T-helper 2 cell treated with Interferon-gamma antibody and Interleukin-4, amounts not matched to agents 5 μg/mL and 100 μg/mL, for 36 hours (primary cell): Measurements from ENCODE around the gene ATCAY.
"Not testable (repeated sequence)": the region's sequence is repeated elsewhere in the genome, so short reads cannot be mapped to it uniquely, and the experiment has no call there.

Experiments used
- DNase-seq: peaks from one replicate; pipeline ENCODE4 v3.0.0; 2021; ENCODE audit warnings: low spot score
- H3K27ac Mint-ChIP-seq: one replicate; pipeline ENCODE4 v1.8.0; 2021; ENCODE audit warnings: mild to moderate bottlenecking, mixed read lengths
- H3K27me3 Mint-ChIP-seq: one replicate; pipeline ENCODE4 v1.8.0; 2021; ENCODE audit warnings: low read depth, mixed read lengths
- H3K36me3 Mint-ChIP-seq: one replicate; pipeline ENCODE4 v1.8.0; 2021; ENCODE audit warnings: low read depth, mixed read lengths
- H3K4me1 Mint-ChIP-seq: one replicate; pipeline ENCODE4 v1.8.0; 2021; ENCODE audit warnings: low read depth, mixed read lengths
- H3K4me3 Mint-ChIP-seq: one replicate; pipeline ENCODE4 v1.8.0; 2022; ENCODE audit warnings: mild to moderate bottlenecking, moderate library complexity, mixed read lengths
- H3K9me3 Mint-ChIP-seq: one replicate; pipeline ENCODE4 v1.8.0; 2021; ENCODE audit warnings: mixed read lengths

The ATCAY gene

DNA sequence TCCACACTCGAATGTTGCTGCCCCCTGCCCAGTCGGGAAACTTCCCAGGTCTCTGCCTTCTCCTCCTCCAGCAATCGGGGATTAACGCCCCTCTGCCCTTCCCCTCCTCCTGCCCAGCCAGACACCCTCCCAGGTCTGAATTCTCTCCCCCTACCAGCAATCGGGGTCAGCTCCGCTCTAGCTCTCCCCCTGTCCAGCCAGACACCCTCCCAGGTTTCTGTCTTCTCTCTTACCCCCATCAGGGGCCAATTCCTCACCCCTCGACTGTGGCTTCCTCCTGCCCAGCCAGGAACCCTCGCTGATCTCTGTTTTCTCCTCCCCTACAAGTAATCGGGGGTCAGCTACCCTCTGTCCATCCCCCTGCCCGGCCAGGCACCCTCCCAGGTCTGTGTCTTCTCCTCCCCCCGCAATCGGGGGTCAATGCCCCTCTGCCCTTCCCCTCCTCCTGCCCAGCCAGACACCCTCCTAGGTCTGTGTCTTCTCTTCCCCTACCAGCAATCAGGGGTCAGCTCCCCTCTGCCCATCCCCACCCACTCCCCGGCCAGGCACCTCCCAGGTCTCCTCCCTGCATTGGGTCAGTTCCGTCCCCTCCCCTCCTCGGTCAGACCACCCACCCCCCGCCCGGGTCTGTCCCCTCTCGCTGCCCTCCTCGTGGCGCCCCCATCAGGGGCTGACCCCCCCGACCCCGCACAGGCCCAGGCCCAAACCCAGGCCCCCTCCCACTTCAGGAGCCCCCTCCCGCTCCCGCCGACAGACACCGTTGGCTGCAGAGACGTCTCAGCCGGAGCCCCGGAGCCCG is 12.3 kb upstream of the ATCAY start:
- Mint-ChIP-seq H3K36me3 (peaks cover 3% of the 10 kb centered on the region), H3K27me3 (peaks cover 27% of the 10 kb centered on the region), H3K4me1 (no peaks in the 10 kb centered on the region), H3K4me3 (no peak overlapping the region), H3K9me3 (peaks cover 7% of the 10 kb centered on the region), H3K27ac (no peak overlapping the region)
- DNase-seq, result no peak

- H3K27ac Mint-ChIP-seq, result no peak within 1 kb of the TSS
- peaks cover 3% of the 10 kb centered on the region for H3K36me3 Mint-ChIP-seq
- H3K9me3 Mint-ChIP-seq, result peaks cover 7% of the 10 kb centered on the region
- no peaks in the 10 kb centered on the region for H3K4me1 Mint-ChIP-seq
- peaks cover 27% of the 10 kb centered on the region for H3K27me3 Mint-ChIP-seq
- DNase-seq, result no peak
- H3K4me3 Mint-ChIP-seq, result no peak within 1 kb of the TSS
Observed at GRCh38 chr19:3868770-3869456, 11.6 kb upstream of the ATCAY start, which contains the start of gene ZFR2. Gene ZFR2 (minus strand): TSS chr19:3869038. CDS start chr19:3869017, 21 bp downstream.

- no peak overlapping the region for H3K27ac Mint-ChIP-seq
- peaks cover 12% of the 10 kb centered on the region for H3K27me3 Mint-ChIP-seq
- H3K36me3 Mint-ChIP-seq, result peaks cover 3% of the 10 kb centered on the region
- H3K9me3 Mint-ChIP-seq, result peaks cover 7% of the 10 kb centered on the region
- H3K4me3 Mint-ChIP-seq, result no peak overlapping the region
- no peaks in the 10 kb centered on the region for H3K4me1 Mint-ChIP-seq
- no peak for DNase-seq
Observed at GRCh38 chr19:3873151-3873550, 7.3 kb upstream of the ATCAY start.

DNA sequence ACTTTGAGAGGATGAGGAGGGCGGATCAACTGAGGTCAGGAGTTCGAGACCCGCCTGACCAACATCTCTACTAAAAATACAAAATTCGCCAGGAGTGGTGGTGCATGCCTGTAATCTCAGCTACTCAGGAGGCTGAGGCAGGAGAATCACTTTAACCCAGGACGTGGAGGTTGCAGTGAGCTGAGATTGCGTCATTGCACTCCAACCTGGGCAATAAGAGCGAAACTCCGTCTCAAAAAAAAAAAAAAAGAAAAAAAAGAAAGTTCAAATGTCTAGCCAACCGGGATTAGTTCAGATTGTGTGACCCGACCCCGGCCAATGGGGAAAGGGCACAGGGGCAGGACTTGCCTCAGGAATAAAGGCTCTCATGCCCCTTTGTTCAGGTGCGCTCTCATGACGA is 5.8 kb upstream of the ATCAY start:
- not testable (repeated sequence) for H3K27ac Mint-ChIP-seq, H3K27me3 Mint-ChIP-seq, H3K4me3 Mint-ChIP-seq, H3K36me3 Mint-ChIP-seq, DNase-seq, H3K9me3 Mint-ChIP-seq, H3K4me1 Mint-ChIP-seq

DNA sequence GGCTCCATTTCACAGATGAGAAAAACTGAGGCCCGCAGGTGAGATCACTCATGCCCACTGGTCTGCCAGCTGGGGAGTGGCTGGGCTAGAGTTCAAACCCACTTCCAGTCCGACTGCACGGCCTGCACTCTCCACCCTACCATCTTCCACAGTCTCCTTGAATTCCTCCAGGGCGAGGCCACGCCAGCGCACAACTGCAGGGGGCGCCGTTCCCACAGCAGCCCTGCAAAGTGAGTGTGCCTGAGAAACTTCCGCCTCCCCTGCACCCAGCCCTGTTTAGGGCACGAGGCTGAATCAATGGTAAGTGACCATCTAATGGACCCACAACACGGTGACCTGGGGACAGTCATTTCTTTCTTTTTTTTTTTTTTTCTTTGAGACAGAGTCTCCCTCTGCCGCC is 829 bp upstream of the ATCAY start:
- Mint-ChIP-seq H3K36me3 (no peaks in the 10 kb centered on the region), H3K4me1 (no peaks in the 10 kb centered on the region), H3K27me3 (peaks cover 29% of the 10 kb centered on the region), H3K4me3 (no peak overlapping the region), H3K9me3 (no peaks in the 10 kb centered on the region), H3K27ac (no peak overlapping the region)
- DNase-seq, result no peak

GRCh38 chr19:3881272-3882040 is 971 bp downstream of the ATCAY start:
- Mint-ChIP-seq H3K36me3 (no peaks in the 10 kb centered on the region), H3K4me1 (no peaks in the 10 kb centered on the region), H3K27me3 (peaks cover 29% of the 10 kb centered on the region), H3K9me3 (no peaks in the 10 kb centered on the region), H3K27ac (no peak overlapping the region), H3K4me3 (no peak overlapping the region)
- no peak for DNase-seq

DNA sequence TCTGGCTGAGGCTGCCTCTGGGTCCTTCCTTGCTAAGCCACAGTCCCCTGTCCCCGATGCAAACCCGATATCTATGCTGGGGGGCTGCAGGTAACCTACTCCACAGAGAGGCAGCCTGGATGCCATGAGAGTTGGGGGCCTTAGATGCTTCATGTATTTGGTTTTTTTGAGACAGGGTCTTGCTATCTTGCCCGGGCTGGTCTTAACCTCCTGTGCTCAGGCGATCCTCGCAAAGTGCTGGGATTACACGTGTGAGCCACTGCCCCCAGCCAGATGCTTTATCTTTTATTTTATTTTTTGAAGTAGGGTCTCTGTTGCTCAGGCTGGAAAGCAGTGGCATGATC is 1.5 kb downstream of the ATCAY start:
- Mint-ChIP-seq H3K36me3 (no peaks in the 10 kb centered on the region), H3K27ac (no peak overlapping the region), H3K4me3 (no peak overlapping the region), H3K9me3 (no peaks in the 10 kb centered on the region), H3K27me3 (peaks cover 28% of the 10 kb centered on the region), H3K4me1 (no peaks in the 10 kb centered on the region)
- no peak for DNase-seq

DNA sequence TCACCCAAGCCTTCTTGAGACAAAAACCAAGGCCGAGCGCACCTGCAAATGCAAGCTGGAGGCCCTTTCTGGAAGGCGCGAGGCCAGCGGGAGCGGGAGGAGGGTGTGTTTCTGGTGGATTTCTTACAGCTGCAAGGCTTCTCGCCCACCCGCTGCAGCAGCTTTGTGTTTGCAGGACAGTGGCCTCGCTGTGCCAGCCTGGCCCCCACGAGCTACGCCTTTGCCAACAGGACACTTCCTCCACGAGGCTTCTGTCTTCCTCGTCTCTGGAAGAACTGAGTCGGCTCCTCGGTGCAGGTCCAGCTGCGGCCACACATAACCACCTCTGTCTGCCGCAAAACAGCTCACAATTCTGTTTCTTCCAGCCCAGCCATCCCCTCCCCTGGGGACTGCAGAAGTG is 10.1 kb downstream of the ATCAY start:
- Mint-ChIP-seq H3K27me3 (no peaks in the 10 kb centered on the region), H3K4me3 (no peak overlapping the region), H3K36me3 (no peaks in the 10 kb centered on the region), H3K27ac (no peak overlapping the region), H3K4me1 (no peaks in the 10 kb centered on the region), H3K9me3 (no peaks in the 10 kb centered on the region)
- no peak for DNase-seq

GRCh38 chr19:3893509-3894179 is 13.2 kb downstream of the ATCAY start:
- no peaks in the 10 kb centered on the region for H3K27me3 Mint-ChIP-seq
- H3K27ac Mint-ChIP-seq, result no peak overlapping the region
- DNase-seq, result no peak
- peaks cover 6% of the 10 kb centered on the region for H3K9me3 Mint-ChIP-seq
- no peak overlapping the region for H3K4me3 Mint-ChIP-seq
- no peaks in the 10 kb centered on the region for H3K36me3 Mint-ChIP-seq
- peaks cover 4% of the 10 kb centered on the region for H3K4me1 Mint-ChIP-seq

DNA sequence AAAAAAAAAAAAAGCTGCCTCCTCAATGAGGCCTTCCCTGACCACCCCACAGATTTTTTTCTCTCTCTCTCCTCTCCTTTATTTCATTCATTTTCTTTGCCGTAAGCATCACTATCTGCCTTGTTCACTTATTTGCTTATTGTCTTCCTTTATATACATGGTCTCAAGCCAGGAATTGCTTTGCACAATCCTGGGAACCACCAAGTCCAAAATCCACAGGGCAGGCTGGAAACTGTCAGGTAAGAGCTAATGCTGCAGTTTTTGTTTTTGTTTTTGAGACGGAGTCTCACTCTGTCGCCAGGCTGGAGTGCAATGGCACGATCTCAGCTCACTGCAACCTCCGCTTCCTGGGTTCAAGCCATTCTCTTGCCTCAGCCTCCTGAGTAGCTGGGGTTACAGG is 14.5 kb downstream of the ATCAY start:
- not testable (repeated sequence) for DNase-seq, H3K4me1 Mint-ChIP-seq, H3K36me3 Mint-ChIP-seq, H3K27ac Mint-ChIP-seq, H3K4me3 Mint-ChIP-seq, H3K27me3 Mint-ChIP-seq
- H3K9me3 Mint-ChIP-seq, result peaks cover 10% of the 10 kb centered on the region

DNA sequence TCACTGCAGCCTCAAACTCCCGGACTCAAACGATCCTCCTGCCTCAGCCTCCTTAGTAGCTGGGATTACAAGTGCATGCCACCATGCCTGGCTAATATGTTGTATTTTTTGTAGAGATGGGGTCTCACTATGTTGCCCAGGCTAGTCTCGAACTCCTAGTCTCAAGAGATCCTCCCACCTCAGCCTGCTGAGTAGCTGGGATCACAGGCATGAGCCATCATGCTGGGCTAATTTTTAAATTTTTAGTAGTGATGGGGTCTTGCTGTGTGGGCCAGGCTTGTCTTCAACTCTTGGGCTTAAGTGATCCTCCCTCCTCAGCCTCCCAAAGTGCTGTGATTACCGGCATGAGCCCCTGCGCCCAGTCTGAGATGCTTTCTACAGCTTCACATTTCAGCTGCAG is 15.3 kb downstream of the ATCAY start:
- Mint-ChIP-seq H3K27me3 (no peaks in the 10 kb centered on the region), H3K36me3 (no peaks in the 10 kb centered on the region), H3K4me1 (peaks cover 5% of the 10 kb centered on the region), H3K9me3 (peaks cover 10% of the 10 kb centered on the region), H3K27ac (no peak overlapping the region), H3K4me3 (no peak overlapping the region)
- DNase-seq, result no peak

- no peaks in the 10 kb centered on the region for H3K36me3 Mint-ChIP-seq
- H3K4me1 Mint-ChIP-seq, result peaks cover 5% of the 10 kb centered on the region
- no peak overlapping the region for H3K27ac Mint-ChIP-seq
- H3K9me3 Mint-ChIP-seq, result peaks cover 10% of the 10 kb centered on the region
- DNase-seq, result no peak
- no peaks in the 10 kb centered on the region for H3K27me3 Mint-ChIP-seq
- H3K4me3 Mint-ChIP-seq, result no peak overlapping the region
Observed at GRCh38 chr19:3897936-3898335, 17.5 kb downstream of the ATCAY start.

DNA sequence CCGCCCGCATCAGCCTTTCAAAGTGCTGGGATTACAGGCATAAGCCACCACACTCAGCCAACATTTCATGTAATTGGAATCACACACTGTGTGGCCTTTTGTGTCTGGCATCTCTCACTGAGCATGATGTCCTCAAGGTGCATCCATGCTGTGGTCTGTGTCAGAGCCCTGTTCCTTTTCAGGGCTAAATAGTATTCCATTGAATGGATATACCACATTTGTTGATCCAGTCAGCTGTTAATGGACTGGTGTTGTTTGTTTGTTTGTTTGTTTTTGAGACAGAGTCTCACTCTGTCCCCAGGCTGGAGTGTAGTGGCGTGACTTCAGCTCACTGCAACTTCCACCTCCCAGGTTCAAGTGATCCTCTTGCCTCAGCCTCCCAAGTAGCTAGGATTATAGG is 17.9 kb downstream of the ATCAY start:
- Mint-ChIP-seq H3K27me3 (no peaks in the 10 kb centered on the region), H3K4me1 (peaks cover 5% of the 10 kb centered on the region), H3K36me3 (no peaks in the 10 kb centered on the region), H3K27ac (no peak overlapping the region), H3K4me3 (no peak overlapping the region), H3K9me3 (peaks cover 10% of the 10 kb centered on the region)
- no peak for DNase-seq
